Measurements from ENCODE around the gene ADAMTS3. TPM values are rescaled to one million over a fixed set of nuclear protein-coding genes. Genes with fewer than 3 reads are reported as not detected.
A peak's percentile ranks its signal among the peaks of the same experiment; 100 is the strongest.

ADAMTS3 gene
- total RNA-seq, 2 experiments from 2014 or later, result not detected

- DNase-seq (no peak), ATAC-seq (no peak)
- intact Hi-C loops (cut with DNase I, micrococcal nuclease), result no loop called here
- Mint-ChIP-seq H3K27me3 (peaks cover 4% of the 10 kb centered on the region), H3K4me3 (no peak overlapping the region), H3K9me3 (ENCODE audit: low read depth) (peaks cover 3% of the 10 kb centered on the region), H3K27ac (no peak overlapping the region), H3K36me3 (ENCODE audit: low read depth) (no peaks in the 10 kb centered on the region), H3K4me1 (no peaks in the 10 kb centered on the region)
- ChIA-PET POLR2A (no interaction called here), CTCF (no interaction called here)
Observed at GRCh38 chr4:72500214-72500613, 68.8 kb downstream of the ADAMTS3 start.

GRCh38 chr4:72496119-72496518 lies 72.9 kb downstream of the ADAMTS3 start:
- no peak overlapping the region for H3K27ac Mint-ChIP-seq
- POLR2A ChIA-PET, result no interaction called here
- ATAC-seq (no peak), DNase-seq (no peak)
- H3K4me1 Mint-ChIP-seq, result no peaks in the 10 kb centered on the region
- intact Hi-C loops (cut with DNase I, micrococcal nuclease), result no loop called here
- peaks cover 9% of the 10 kb centered on the region for H3K9me3 Mint-ChIP-seq (ENCODE audit: low read depth)
- no peak overlapping the region for H3K4me3 Mint-ChIP-seq
- peaks cover 2% of the 10 kb centered on the region for H3K27me3 Mint-ChIP-seq
- CTCF ChIA-PET, result interaction anchor here (1.3 kb wide), 1 partner anchor 20 kb away, joined by 3 read pairs; no protein-coding TSS in a partner anchor
- H3K36me3 Mint-ChIP-seq (ENCODE audit: low read depth), result no peaks in the 10 kb centered on the region

GRCh38 chr4:72494156-72494555 lies 74.9 kb downstream of the ADAMTS3 start:
- DNase-seq (no peak), ATAC-seq (no peak)
- Mint-ChIP-seq H3K4me3 (no peak overlapping the region), H3K36me3 (ENCODE audit: low read depth) (no peaks in the 10 kb centered on the region), H3K9me3 (ENCODE audit: low read depth) (peaks cover 6% of the 10 kb centered on the region), H3K27me3 (no peaks in the 10 kb centered on the region), H3K4me1 (no peaks in the 10 kb centered on the region), H3K27ac (no peak overlapping the region)
- ChIA-PET POLR2A (no interaction called here), CTCF (no interaction called here)
- intact Hi-C loops (cut with DNase I, micrococcal nuclease), result no loop called here

GRCh38 chr4:72489267-72489666 lies 79.8 kb downstream of the ADAMTS3 start:
- Mint-ChIP-seq H3K36me3 (ENCODE audit: low read depth) (no peaks in the 10 kb centered on the region), H3K27me3 (no peaks in the 10 kb centered on the region), H3K4me1 (no peaks in the 10 kb centered on the region), H3K9me3 (ENCODE audit: low read depth) (peaks cover 5% of the 10 kb centered on the region), H3K4me3 (no peak overlapping the region), H3K27ac (no peak overlapping the region)
- POLR2A ChIA-PET, result no interaction called here
- DNase-seq (no peak), ATAC-seq (no peak)
- CTCF ChIA-PET, result no interaction called here
- intact Hi-C loops (cut with DNase I, micrococcal nuclease), result no loop called here

- Mint-ChIP-seq H3K4me3 (no peak overlapping the region), H3K9me3 (ENCODE audit: low read depth) (no peaks in the 10 kb centered on the region), H3K27me3 (no peaks in the 10 kb centered on the region), H3K4me1 (no peaks in the 10 kb centered on the region), H3K36me3 (ENCODE audit: low read depth) (no peaks in the 10 kb centered on the region), H3K27ac (no peak overlapping the region)
- POLR2A ChIA-PET, result no interaction called here
- DNase-seq (no peak), ATAC-seq (no peak)
- CTCF ChIA-PET, result interaction anchor here (0.8 kb wide), 1 partner anchor 882 kb away, joined by 3 read pairs; no protein-coding TSS in a partner anchor
- intact Hi-C loops (cut with DNase I, micrococcal nuclease), result no loop called here
Observed at GRCh38 chr4:72486991-72487390, 82.0 kb downstream of the ADAMTS3 start.

- Mint-ChIP-seq H3K9me3 (ENCODE audit: low read depth) (no peaks in the 10 kb centered on the region), H3K4me1 (no peaks in the 10 kb centered on the region), H3K27ac (no peak overlapping the region), H3K36me3 (ENCODE audit: low read depth) (no peaks in the 10 kb centered on the region), H3K27me3 (no peaks in the 10 kb centered on the region), H3K4me3 (no peak overlapping the region)
- ATAC-seq (no peak), DNase-seq (no peak)
- ChIA-PET POLR2A (no interaction called here), CTCF (interaction anchor here (0.6 kb wide), 1 partner anchor 1593 kb away, joined by 3 read pairs; no protein-coding TSS in a partner anchor)
- intact Hi-C loops (cut with DNase I, micrococcal nuclease), result no loop called here
Observed at GRCh38 chr4:72484981-72485380, 84.0 kb downstream of the ADAMTS3 start.

- H3K4me1 Mint-ChIP-seq, result no peaks in the 10 kb centered on the region
- CTCF ChIA-PET, result no interaction called here
- H3K4me3 Mint-ChIP-seq, result no peak overlapping the region
- H3K36me3 Mint-ChIP-seq (ENCODE audit: low read depth), result no peaks in the 10 kb centered on the region
- no peak for ATAC-seq
- no peaks in the 10 kb centered on the region for H3K9me3 Mint-ChIP-seq (ENCODE audit: low read depth)
- H3K27ac Mint-ChIP-seq, result no peak overlapping the region
- H3K27me3 Mint-ChIP-seq, result no peaks in the 10 kb centered on the region
- POLR2A ChIA-PET, result no interaction called here
- intact Hi-C loops (cut with DNase I, micrococcal nuclease), result no loop called here
- peak; percentile 4 for DNase-seq
Observed at GRCh38 chr4:72473434-72473900, 95.6 kb downstream of the ADAMTS3 start.

GRCh38 chr4:72471816-72472215 lies 97.2 kb downstream of the ADAMTS3 start:
- H3K4me1 Mint-ChIP-seq, result no peaks in the 10 kb centered on the region

GRCh38 chr4:72468904-72469502 lies 100.0 kb downstream of the ADAMTS3 start:
- intact Hi-C loops (cut with DNase I, micrococcal nuclease), result loop anchor here (1.0 to 2.0 kb wide), 3 partner anchors 142 to 173 kb away; no protein-coding TSS in a partner anchor
- H3K36me3 Mint-ChIP-seq (ENCODE audit: low read depth), result no peaks in the 10 kb centered on the region

More at GRCh38 chr4:72471816-72472215, 97.2 kb downstream of the ADAMTS3 start:
- ATAC-seq (no peak), DNase-seq (no peak)
- H3K9me3 Mint-ChIP-seq (ENCODE audit: low read depth), result no peaks in the 10 kb centered on the region
- no peak overlapping the region for H3K27ac Mint-ChIP-seq
- no peaks in the 10 kb centered on the region for H3K36me3 Mint-ChIP-seq (ENCODE audit: low read depth)
- CTCF ChIA-PET, result interaction anchor here (0.6 to 1.0 kb wide), 2 partner anchors 20 to 341 kb away, joined by 3 read pairs; no protein-coding TSS in a partner anchor
- peaks cover 4% of the 10 kb centered on the region for H3K27me3 Mint-ChIP-seq
- no peak overlapping the region for H3K4me3 Mint-ChIP-seq
- intact Hi-C loops (cut with DNase I, micrococcal nuclease), result no loop called here
- POLR2A ChIA-PET, result no interaction called here

GRCh38 chr4:72467633-72468032 lies 101.4 kb downstream of the ADAMTS3 start:
- Mint-ChIP-seq H3K27me3 (peaks cover 8% of the 10 kb centered on the region), H3K36me3 (ENCODE audit: low read depth) (no peaks in the 10 kb centered on the region), H3K27ac (no peak overlapping the region), H3K9me3 (ENCODE audit: low read depth) (no peaks in the 10 kb centered on the region), H3K4me3 (no peak overlapping the region), H3K4me1 (no peaks in the 10 kb centered on the region)
- CTCF ChIA-PET, result interaction anchor here (1.1 kb wide), 1 partner anchor 140 kb away, joined by 3 read pairs; no protein-coding TSS in a partner anchor
- no peak for DNase-seq
- ATAC-seq, result no peak
- POLR2A ChIA-PET, result no interaction called here
- intact Hi-C loops (cut with DNase I, micrococcal nuclease), result loop anchor here in 1 of 2 experiments (2.0 kb wide), 1 partner anchor 141 kb away; no protein-coding TSS in a partner anchor

More at GRCh38 chr4:72468904-72469502, 100.0 kb downstream of the ADAMTS3 start:
- CTCF ChIA-PET, result interaction anchor here (0.8 kb wide), 1 partner anchor 131 kb away, joined by 3 read pairs; no protein-coding TSS in a partner anchor
- no peak for ATAC-seq
- Mint-ChIP-seq H3K27me3 (peaks cover 6% of the 10 kb centered on the region), H3K9me3 (ENCODE audit: low read depth) (no peaks in the 10 kb centered on the region), H3K4me3 (no peak overlapping the region), H3K4me1 (no peaks in the 10 kb centered on the region), H3K27ac (no peak overlapping the region)
- POLR2A ChIA-PET, result no interaction called here
- DNase-seq, result no peak

- intact Hi-C loops (cut with DNase I, micrococcal nuclease), result no loop called here
- CTCF ChIA-PET, result interaction anchor here (0.7 kb wide), 1 partner anchor 44 kb away, joined by 3 read pairs; no protein-coding TSS in a partner anchor
- Mint-ChIP-seq H3K36me3 (ENCODE audit: low read depth) (no peaks in the 10 kb centered on the region), H3K4me1 (no peaks in the 10 kb centered on the region), H3K9me3 (ENCODE audit: low read depth) (no peaks in the 10 kb centered on the region), H3K27ac (no peak overlapping the region), H3K4me3 (no peak overlapping the region), H3K27me3 (peaks cover 11% of the 10 kb centered on the region)
- ATAC-seq (no peak), DNase-seq (no peak)
- POLR2A ChIA-PET, result no interaction called here
Observed at GRCh38 chr4:72463724-72464123, 105.3 kb downstream of the ADAMTS3 start.

GRCh38 chr4:72457158-72457557 lies 111.9 kb downstream of the ADAMTS3 start:
- peaks cover 3% of the 10 kb centered on the region for H3K27me3 Mint-ChIP-seq
- ATAC-seq (no peak), DNase-seq (no peak)
- H3K9me3 Mint-ChIP-seq (ENCODE audit: low read depth), result no peaks in the 10 kb centered on the region
- intact Hi-C loops (cut with DNase I, micrococcal nuclease), result no loop called here
- H3K4me1 Mint-ChIP-seq, result no peaks in the 10 kb centered on the region
- no peaks in the 10 kb centered on the region for H3K36me3 Mint-ChIP-seq (ENCODE audit: low read depth)
- no peak overlapping the region for H3K27ac Mint-ChIP-seq
- POLR2A ChIA-PET, result no interaction called here
- H3K4me3 Mint-ChIP-seq, result no peak overlapping the region
- CTCF ChIA-PET, result no interaction called here
